Skeletal muscle tissue (tissue), 4 donors: ENCODE measurements around the gene ZNF660. TPM values are rescaled to one million over a fixed set of nuclear protein-coding genes. Genes with fewer than 3 reads are reported as not detected.

Experiments used
- H3K27ac ChIP-seq: one replicate; pipeline ENCODE4 v1.7.0; 2013; ENCODE audit warnings: mild to moderate bottlenecking, low read depth, low read length, inconsistent platforms
- H3K27me3 ChIP-seq, 3 donors: one replicate each; pipeline ENCODE4 v1.7.0; 2013; ENCODE audit warnings: low read length in 3 of 3; ENCODE audit not compliant: control insufficient read depth in 3 of 3, insufficient read depth in 3 of 3
- H3K36me3 ChIP-seq, 3 donors: one replicate each; pipeline ENCODE4 v1.7.0; 2013; ENCODE audit warnings: low read length in 3 of 3; ENCODE audit not compliant: control insufficient read depth in 3 of 3, insufficient read depth in 3 of 3
- H3K4me1 ChIP-seq, 3 donors: one replicate each; pipeline ENCODE4 v1.7.0; 2013; ENCODE audit warnings: low read length in 3 of 3, mild to moderate bottlenecking in 3 of 3; ENCODE audit not compliant: control insufficient read depth in 3 of 3, insufficient read depth in 3 of 3
- H3K4me3 ChIP-seq, 3 donors: one replicate each; pipeline ENCODE4 v1.7.0; 2013; ENCODE audit warnings: low read length in 3 of 3
- H3K9ac ChIP-seq, 3 donors: one replicate each; pipeline ENCODE4 v1.7.0; 2013; ENCODE audit warnings: low read length in 3 of 3, mild to moderate bottlenecking in 3 of 3, moderate library complexity in 2 of 3, low read depth in 1 of 3
- H3K9me3 ChIP-seq, 3 donors: one replicate each; pipeline ENCODE4 v1.7.0; 2013; ENCODE audit warnings: low read length in 3 of 3; ENCODE audit not compliant: control insufficient read depth in 3 of 3
- total RNA-seq: library from RNA; depleted of rRNA; stranded (reverse); fragments of >200 nt; gene quantifications from one replicate; pipeline ENCODE4 v1.2.3, GENCODE V29; 2014
- donor health status: Osteomylitis.

ZNF660 gene
- total RNA-seq, 1 donor from 2014 or later, result 3.1 TPM

- Histone ChIP-seq H3K27me3 (no peaks in the 10 kb centered on the region), H3K9ac (peak within 1 kb of the TSS; percentile 86 to 92 (median 91)), H3K9me3 (no peaks in the 10 kb centered on the region)
These were observed 40.2 kb downstream of the ZNF660 start, which contains the start of gene ZNF197 for GRCh38 chr3:44624749-44625480. ZNF197 (plus strand) TSS chr3:44625036; CDS start chr3:44629155, 4,119 bp downstream.

GRCh38 chr3:44628716-44629115, 44.0 kb downstream of the ZNF660 start:
- Histone ChIP-seq H3K9ac (no peak overlapping the region), H3K4me1 (peaks cover 2 to 13% (median 8%) of the 10 kb centered on the region in 3 donors), H3K27ac (no peak overlapping the region), H3K9me3 (no peaks in the 10 kb centered on the region), H3K4me3 (no peak overlapping the region), H3K36me3 (peaks cover 17 to 33% (median 27%) of the 10 kb centered on the region in 3 donors), H3K27me3 (no peaks in the 10 kb centered on the region)

More at GRCh38 chr3:44624749-44625480, 40.2 kb downstream of the ZNF660 start, which contains the start of gene ZNF197:
- H3K36me3 ChIP-seq, result peaks cover 0 to 9% (median 3%) of the 10 kb centered on the region in 3 donors
- peak within 1 kb of the TSS; percentile 87 to 92 (median 89) for H3K4me3 ChIP-seq
- H3K4me1 ChIP-seq, result peaks cover 2 to 13% (median 8%) of the 10 kb centered on the region in 3 donors
- H3K27ac ChIP-seq, result peak within 1 kb of the TSS; percentile 81

GRCh38 chr3:44632193-44632592, 47.4 kb downstream of the ZNF660 start:
- H3K4me1 ChIP-seq, result no peaks in the 10 kb centered on the region
- no peak overlapping the region for H3K4me3 ChIP-seq
- H3K27ac ChIP-seq, result no peak overlapping the region
- H3K27me3 ChIP-seq, result no peaks in the 10 kb centered on the region
- no peak overlapping the region for H3K9ac ChIP-seq
- H3K36me3 ChIP-seq, result peaks cover 28 to 48% (median 41%) of the 10 kb centered on the region in 3 donors
- H3K9me3 ChIP-seq, result no peaks in the 10 kb centered on the region

GRCh38 chr3:44642337-44642736, 57.6 kb downstream of the ZNF660 start:
- Histone ChIP-seq H3K9ac (no peak overlapping the region), H3K4me1 (no peaks in the 10 kb centered on the region), H3K36me3 (peaks cover 28 to 50% (median 45%) of the 10 kb centered on the region in 3 donors), H3K27me3 (no peaks in the 10 kb centered on the region), H3K9me3 (peaks cover 0 to 21% (median 6%) of the 10 kb centered on the region in 3 donors), H3K27ac (no peak overlapping the region), H3K4me3 (peak overlapping the region in 1 of 3 donors; percentile 0)

GRCh38 chr3:44643024-44643423, 58.3 kb downstream of the ZNF660 start:
- no peak overlapping the region for H3K9ac ChIP-seq
- no peaks in the 10 kb centered on the region for H3K27me3 ChIP-seq
- peaks cover 26 to 50% (median 45%) of the 10 kb centered on the region in 3 donors for H3K36me3 ChIP-seq
- H3K27ac ChIP-seq, result no peak overlapping the region
- no peaks in the 10 kb centered on the region for H3K4me1 ChIP-seq
- peaks cover 0 to 21% (median 6%) of the 10 kb centered on the region in 3 donors for H3K9me3 ChIP-seq
- no peak overlapping the region for H3K4me3 ChIP-seq

GRCh38 chr3:44647771-44648170, 63.0 kb downstream of the ZNF660 start:
- Histone ChIP-seq H3K27ac (no peak overlapping the region), H3K9ac (no peak overlapping the region), H3K4me1 (peaks cover 3 to 10% (median 5%) of the 10 kb centered on the region in 3 donors), H3K4me3 (no peak overlapping the region), H3K27me3 (no peaks in the 10 kb centered on the region), H3K9me3 (peaks cover 0 to 10% (median 0%) of the 10 kb centered on the region in 3 donors), H3K36me3 (peaks cover 22 to 30% (median 29%) of the 10 kb centered on the region in 3 donors)

GRCh38 chr3:44648564-44649229, 63.9 kb downstream of the ZNF660 start, which contains the start of gene ZNF35:
ZNF35 (plus strand) TSS chr3:44648732; CDS start chr3:44651068, 2,336 bp downstream.
- H3K27ac ChIP-seq, result peak within 1 kb of the TSS; percentile 75
- no peaks in the 10 kb centered on the region for H3K27me3 ChIP-seq
- H3K4me3 ChIP-seq, result peak within 1 kb of the TSS; percentile 76 to 91 (median 89)
- peaks cover 0 to 2% (median 0%) of the 10 kb centered on the region in 3 donors for H3K9me3 ChIP-seq
- H3K4me1 ChIP-seq, result peaks cover 3 to 10% (median 5%) of the 10 kb centered on the region in 3 donors
- peak within 1 kb of the TSS; percentile 83 to 92 (median 88) for H3K9ac ChIP-seq
- peaks cover 22 to 29% (median 25%) of the 10 kb centered on the region in 3 donors for H3K36me3 ChIP-seq

Other genes starting within 250 kb of the ZNF660 start
- gene TCAIM, start 246.2 kb upstream of the ZNF660 start, total RNA-seq, result 20.9 TPM
- 12.0 TPM for gene ZNF445, start 107.3 kb upstream of the ZNF660 start, total RNA-seq
- gene ZKSCAN7, start 29.8 kb upstream of the ZNF660 start, total RNA-seq, result 15.7 TPM
- gene ZNF197, start 40.1 kb downstream of the ZNF660 start, total RNA-seq, result 11.5 TPM
- 11.5 TPM for gene ZNF35, start 63.8 kb downstream of the ZNF660 start, total RNA-seq
- 5.2 TPM for gene ZNF502, start 127.7 kb downstream of the ZNF660 start, total RNA-seq
- gene ZNF501, start 144.7 kb downstream of the ZNF660 start, total RNA-seq, result 5.2 TPM
- gene KIAA1143, start 176.7 kb downstream of the ZNF660 start, total RNA-seq, result 12.0 TPM
- 6.3 TPM for gene KIF15, start 176.8 kb downstream of the ZNF660 start, total RNA-seq